GM12878 (cell line): ENCODE results near the gene UROD.

Experiments
- CHD1 ChIP-seq: IDR thresholded peaks from 2 replicates; pipeline ENCODE4 v1.6.1; 2012; ENCODE audit warnings: low read depth, low read length, improper control_type of control experiment
- CTCF ChIP-seq, 3 experiments: IDR thresholded peaks in 2 of 3; conservative IDR thresholded peaks in 1 of 3; 2 replicates each; pipeline ENCODE4 v1.5.1; 2011; ENCODE audit warnings: low read depth in 3 of 3, low read length in 3 of 3, mild to moderate bottlenecking in 3 of 3, control low read depth in 2 of 3, moderate library complexity in 2 of 3, inconsistent platforms in 1 of 3, mixed read lengths in 1 of 3; ENCODE audit not compliant: control insufficient read depth in 2 of 3, insufficient read depth in 1 of 3; ENCODE audit errors: extremely low read depth in 1 of 3
- IKZF1 ChIP-seq: fragments of 450-650 bp; conservative IDR thresholded peaks from 2 replicates; pipeline ENCODE4 v1.6.1; 2017; ENCODE audit warnings: antibody characterized with exemption, mild to moderate bottlenecking
- MAX ChIP-seq: IDR thresholded peaks from 2 replicates; pipeline ENCODE4 v1.6.1; 2012; ENCODE audit warnings: low read depth, low read length, improper control_type of control experiment
- POLR2A ChIP-seq: IDR thresholded peaks from 2 replicates; pipeline ENCODE4 v1.6.1; 2011; ENCODE audit warnings: low read depth, mild to moderate bottlenecking, low read length
- RCOR1 ChIP-seq: conservative IDR thresholded peaks from 2 replicates; pipeline ENCODE4 v1.6.1; 2012; ENCODE audit warnings: low read depth, low read length, improper control_type of control experiment
- REST ChIP-seq: IDR thresholded peaks from 2 replicates; pipeline ENCODE4 v1.6.1; 2012; ENCODE audit warnings: mild to moderate bottlenecking, low read depth, low read length
- SMC3 ChIP-seq: IDR thresholded peaks from 2 replicates; pipeline ENCODE4 v1.6.1; 2011; ENCODE audit warnings: low read length, improper control_type of control experiment, borderline replicate concordance
- SPI1 ChIP-seq: IDR thresholded peaks from 2 replicates; pipeline ENCODE4 v1.6.1; 2011; ENCODE audit warnings: low read depth, mild to moderate bottlenecking, low read length, moderate library complexity, borderline replicate concordance; ENCODE audit not compliant: insufficient read depth
- USF2 ChIP-seq: IDR thresholded peaks from 2 replicates; pipeline ENCODE4 v1.6.1; 2011; ENCODE audit warnings: low read depth, low read length, improper control_type of control experiment, borderline replicate concordance
- YY1 ChIP-seq: IDR thresholded peaks from 2 replicates; pipeline ENCODE4 v1.6.1; 2011; ENCODE audit warnings: low read depth, mild to moderate bottlenecking, low read length
- ZBTB33 ChIP-seq: fragments of 450-650 bp; IDR thresholded peaks from 2 replicates; pipeline ENCODE4 v1.6.1; 2017; ENCODE audit warnings: mild to moderate bottlenecking
- ZBTB4 ChIP-seq: fragments of 450-650 bp; formaldehyde crosslinking; IDR thresholded peaks from 2 replicates; pipeline ENCODE4 v1.4.0; 2022; ENCODE audit warnings: mild to moderate bottlenecking, moderate library complexity

GRCh38 chr1:45016767-45017166 lies 4.7 kb downstream of the UROD start:
- no peak for TF ChIP-seq RCOR1
- TF ChIP-seq REST: no peak
- TF ChIP-seq MAX: no peak
- no peak for TF ChIP-seq SMC3
- TF ChIP-seq USF2: no peak
- no peak for TF ChIP-seq CTCF (IDR thresholded peaks at IDR 0.05 in 2 of 3, conservative IDR thresholded peaks at IDR 0.05 in 1 of 3; ENCODE audit: control insufficient read depth in 2 of 3, extremely low read depth in 1 of 3, insufficient read depth in 1 of 3, low read depth in 3 of 3, low read length in 3 of 3)
- no peak for TF ChIP-seq ZBTB33
- TF ChIP-seq YY1: no peak
- no peak for TF ChIP-seq POLR2A
- no peak for TF ChIP-seq ZBTB4 (CRISPR knock-in tag)
- no peak for TF ChIP-seq CHD1
- TF ChIP-seq SPI1: no peak
- no peak for TF ChIP-seq IKZF1
